Measurements from ENCODE around the gene SLC3A2. TPM values are rescaled to one million over a fixed set of nuclear protein-coding genes. Genes with fewer than 3 reads are reported as not detected.
"Not testable (repeated sequence)": the region's sequence is repeated elsewhere in the genome, so short reads cannot be mapped to it uniquely, and the experiment has no call there.

Gene SLC3A2
- total RNA-seq, 1 donor from 2014 or later: 147 TPM

GRCh38 chr11:62835336-62835735 is 45.4 kb upstream of the SLC3A2 start:
- Mint-ChIP-seq H3K27ac (ENCODE audit: unreplicated experiment) (peak overlapping the region; percentile 17), H3K36me3 (ENCODE audit: low read depth, unreplicated experiment) (peaks cover 30% of the 10 kb centered on the region), H3K4me3 (ENCODE audit: unreplicated experiment) (no peak overlapping the region), H3K4me1 (ENCODE audit: unreplicated experiment) (peaks cover 26% of the 10 kb centered on the region), H3K9me3 (ENCODE audit: unreplicated experiment) (no peaks in the 10 kb centered on the region), H3K27me3 (ENCODE audit: unreplicated experiment) (peaks cover 24% of the 10 kb centered on the region)
- DNase-seq (ENCODE audit: low spot score): no peak
- TF ChIP-seq CTCF (IDR thresholded peaks at IDR 0.05; ENCODE audit: unreplicated experiment): no peak

GRCh38 chr11:62839050-62839945 is 41.4 kb upstream of the SLC3A2 start, which contains the start of gene WDR74:
Gene WDR74 (minus strand): TSS chr11:62839590. CDS start chr11:62839570, 20 bp downstream.
- Mint-ChIP-seq H3K27ac (ENCODE audit: unreplicated experiment) (no peak within 1 kb of the TSS), H3K9me3 (ENCODE audit: unreplicated experiment) (no peaks in the 10 kb centered on the region)

GRCh38 chr11:62840721-62841360 is 39.9 kb upstream of the SLC3A2 start:
- peak overlapping the region; percentile 100 for H3K4me3 Mint-ChIP-seq (ENCODE audit: unreplicated experiment)
- peaks cover 15% of the 10 kb centered on the region for H3K27me3 Mint-ChIP-seq (ENCODE audit: unreplicated experiment)

More at GRCh38 chr11:62839050-62839945, 41.4 kb upstream of the SLC3A2 start, which contains the start of gene WDR74:
- H3K4me3 Mint-ChIP-seq (ENCODE audit: unreplicated experiment): peak within 1 kb of the TSS; percentile 100
- peaks cover 10% of the 10 kb centered on the region for H3K4me1 Mint-ChIP-seq (ENCODE audit: unreplicated experiment)
- peak; percentile 83 for DNase-seq (ENCODE audit: low spot score)
- H3K36me3 Mint-ChIP-seq (ENCODE audit: low read depth, unreplicated experiment): peaks cover 21% of the 10 kb centered on the region
- peaks cover 15% of the 10 kb centered on the region for H3K27me3 Mint-ChIP-seq (ENCODE audit: unreplicated experiment)
- no peak for TF ChIP-seq CTCF (IDR thresholded peaks at IDR 0.05; ENCODE audit: unreplicated experiment)

GRCh38 chr11:62841361-62842170 is 39.1 kb upstream of the SLC3A2 start:
- Mint-ChIP-seq H3K4me1 (ENCODE audit: unreplicated experiment) (peaks cover 8% of the 10 kb centered on the region), H3K4me3 (ENCODE audit: unreplicated experiment) (no peak overlapping the region), H3K9me3 (ENCODE audit: unreplicated experiment) (no peaks in the 10 kb centered on the region), H3K27ac (ENCODE audit: unreplicated experiment) (no peak overlapping the region), H3K36me3 (ENCODE audit: low read depth, unreplicated experiment) (peaks cover 7% of the 10 kb centered on the region), H3K27me3 (ENCODE audit: unreplicated experiment) (peaks cover 15% of the 10 kb centered on the region)
- peak; percentile 81 for DNase-seq (ENCODE audit: low spot score)
- TF ChIP-seq CTCF (IDR thresholded peaks at IDR 0.05; ENCODE audit: unreplicated experiment): no peak

More at GRCh38 chr11:62840721-62841360, 39.9 kb upstream of the SLC3A2 start:
- not testable (repeated sequence) for H3K27ac Mint-ChIP-seq (ENCODE audit: unreplicated experiment); H3K9me3 Mint-ChIP-seq (ENCODE audit: unreplicated experiment)
- DNase-seq (ENCODE audit: low spot score): peak; percentile 59
- Mint-ChIP-seq H3K4me1 (ENCODE audit: unreplicated experiment) (peaks cover 10% of the 10 kb centered on the region), H3K36me3 (ENCODE audit: low read depth, unreplicated experiment) (peaks cover 11% of the 10 kb centered on the region)

- no peak overlapping the region for H3K4me3 Mint-ChIP-seq (ENCODE audit: unreplicated experiment)
- peak; percentile 38 for DNase-seq (ENCODE audit: low spot score)
- peaks cover 7% of the 10 kb centered on the region for H3K4me1 Mint-ChIP-seq (ENCODE audit: unreplicated experiment)
- H3K9me3 Mint-ChIP-seq (ENCODE audit: unreplicated experiment): no peaks in the 10 kb centered on the region
- H3K27me3 Mint-ChIP-seq (ENCODE audit: unreplicated experiment): peaks cover 15% of the 10 kb centered on the region
- no peak overlapping the region for H3K27ac Mint-ChIP-seq (ENCODE audit: unreplicated experiment)
- TF ChIP-seq CTCF (IDR thresholded peaks at IDR 0.05; ENCODE audit: unreplicated experiment): no peak
- peaks cover 5% of the 10 kb centered on the region for H3K36me3 Mint-ChIP-seq (ENCODE audit: low read depth, unreplicated experiment)
Measured at GRCh38 chr11:62842171-62842741, 38.4 kb upstream of the SLC3A2 start.

- not testable (repeated sequence) for H3K4me3 Mint-ChIP-seq (ENCODE audit: unreplicated experiment)
Measured at GRCh38 chr11:62842891-62843290, 37.8 kb upstream of the SLC3A2 start.

More at GRCh38 chr11:62842891-62843290, 37.8 kb upstream of the SLC3A2 start:
- not testable (repeated sequence) for H3K36me3 Mint-ChIP-seq (ENCODE audit: low read depth, unreplicated experiment); DNase-seq (ENCODE audit: low spot score); H3K4me1 Mint-ChIP-seq (ENCODE audit: unreplicated experiment); H3K27ac Mint-ChIP-seq (ENCODE audit: unreplicated experiment); H3K9me3 Mint-ChIP-seq (ENCODE audit: unreplicated experiment)
- peaks cover 13% of the 10 kb centered on the region for H3K27me3 Mint-ChIP-seq (ENCODE audit: unreplicated experiment)

Data from endothelial cell (in vitro differentiated cells).